Measurements from ENCODE around the gene SCRN2.

GRCh38 chr17:47844814-47845715 lies 4.0 kb upstream of the SCRN2 start:
- TF ChIP-seq GATA2 (IDR thresholded peaks at IDR 0.05; ENCODE audit: low read depth, low read length) (no peak), GATA3 (IDR thresholded peaks at IDR 0.05; ENCODE audit: low read depth, low read length) (no peak)

All from SH-SY5Y (cell line).